Activated CD8-positive, alpha-beta memory T cell treated with anti-CD3 and anti-CD28 coated beads for 1 hour (primary cell): Measurements from ENCODE around the gene REXO1.
"Not testable (repeated sequence)": the region's sequence is repeated elsewhere in the genome, so short reads cannot be mapped to it uniquely, and the experiment has no call there.

Experiments
- DNase-seq, 2 donors: peaks; one replicate each; pipeline ENCODE4 v3.0.0-alpha.2; 2020; ENCODE audit warnings: low read depth in 1 of 2; ENCODE audit errors: extremely low read depth in 1 of 2

The REXO1 gene

GRCh38 chr19:1814833-1815604, 33.3 kb downstream of the REXO1 start:
- DNase-seq = no peak

GRCh38 chr19:1814391-1814790, 33.9 kb downstream of the REXO1 start:
- DNase-seq = no peak

GRCh38 chr19:1813192-1814182, 34.8 kb downstream of the REXO1 start:
- no peak for DNase-seq

- DNase-seq = peak; percentile 49 to 66
Measured at GRCh38 chr19:1812426-1813191, 35.7 kb downstream of the REXO1 start.

- peak; percentile 4 to 64 for DNase-seq
Measured at GRCh38 chr19:1811942-1812425, 36.3 kb downstream of the REXO1 start, which contains the start of gene ATP8B3. ATP8B3 (minus strand) TSS chr19:1812276; CDS start chr19:1811736, 540 bp downstream.

GRCh38 chr19:1811472-1811894, 36.8 kb downstream of the REXO1 start:
- peak; percentile 11 to 24 for DNase-seq

- no peak for DNase-seq
Measured at GRCh38 chr19:1810439-1811160, 37.7 kb downstream of the REXO1 start.

- DNase-seq = no peak
Measured at GRCh38 chr19:1809678-1810077, 38.6 kb downstream of the REXO1 start.

- no peak for DNase-seq
Measured at GRCh38 chr19:1808395-1808731, 39.9 kb downstream of the REXO1 start.

- DNase-seq = no peak
Measured at GRCh38 chr19:1807695-1808394, 40.4 kb downstream of the REXO1 start.

GRCh38 chr19:1807030-1807694, 41.1 kb downstream of the REXO1 start:
- DNase-seq = no peak

GRCh38 chr19:1806184-1807029, 41.9 kb downstream of the REXO1 start:
- DNase-seq = no peak

GRCh38 chr19:1805401-1806183, 42.7 kb downstream of the REXO1 start:
- DNase-seq = no peak

- no peak for DNase-seq
Measured at GRCh38 chr19:1804858-1805257, 43.4 kb downstream of the REXO1 start.

- no peak for DNase-seq
Measured at GRCh38 chr19:1799695-1800342, 48.5 kb downstream of the REXO1 start.

GRCh38 chr19:1797313-1797712, 51.0 kb downstream of the REXO1 start:
- DNase-seq = not testable (repeated sequence)
